ENCODE data around the gene COPS7B.
A peak's percentile ranks its signal among the peaks of the same experiment; 100 is the strongest.

The COPS7B gene

DNA sequence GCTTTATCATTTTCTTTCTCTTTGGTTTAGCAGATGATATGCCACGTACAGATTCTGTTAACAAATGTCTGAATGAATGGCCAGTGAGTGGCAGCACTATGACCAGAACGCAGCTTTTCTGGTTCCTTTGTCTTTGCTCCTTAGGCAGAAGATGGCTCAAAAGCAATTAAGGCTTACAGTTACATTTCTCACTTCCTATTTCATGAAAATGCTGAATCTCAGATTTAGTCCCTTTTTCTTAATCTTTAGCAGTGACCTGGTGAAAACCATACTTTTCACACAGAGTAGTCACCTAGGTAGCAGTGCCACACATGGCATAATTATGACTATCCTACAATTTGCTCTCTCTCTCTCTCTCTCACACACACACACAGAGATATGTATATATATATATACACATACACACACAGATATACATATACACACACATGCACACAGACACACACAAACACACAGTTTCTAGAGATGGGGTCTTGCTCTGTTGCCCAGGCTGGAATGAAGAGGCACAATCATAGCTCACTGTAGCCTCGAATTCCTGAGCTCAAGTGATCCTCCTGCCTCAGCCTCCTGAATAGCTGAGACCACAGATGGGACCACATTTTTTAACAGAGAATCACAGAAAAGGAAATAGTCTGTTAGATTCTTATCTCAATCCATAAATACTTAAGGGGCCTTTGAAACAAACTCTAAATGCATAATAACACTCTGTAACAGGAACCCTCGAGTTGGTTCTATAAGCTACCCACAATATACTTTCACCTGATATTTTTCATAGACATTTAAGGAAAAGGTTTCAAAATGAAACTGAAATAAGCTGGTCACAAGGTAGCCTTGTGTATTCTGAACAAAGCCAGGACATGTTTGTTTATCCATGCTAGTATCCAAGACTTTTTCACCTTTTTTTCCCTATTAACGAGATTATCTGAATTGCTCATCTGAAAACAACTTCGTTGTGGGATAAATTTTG lies 16.8 kb upstream of the COPS7B start:
- TF ChIP-seq TAF1 (IDR thresholded peaks at IDR 0.05; ENCODE audit: borderline replicate concordance, insufficient read depth, low read length): no peak
- TF ChIP-seq, protein P1, sequence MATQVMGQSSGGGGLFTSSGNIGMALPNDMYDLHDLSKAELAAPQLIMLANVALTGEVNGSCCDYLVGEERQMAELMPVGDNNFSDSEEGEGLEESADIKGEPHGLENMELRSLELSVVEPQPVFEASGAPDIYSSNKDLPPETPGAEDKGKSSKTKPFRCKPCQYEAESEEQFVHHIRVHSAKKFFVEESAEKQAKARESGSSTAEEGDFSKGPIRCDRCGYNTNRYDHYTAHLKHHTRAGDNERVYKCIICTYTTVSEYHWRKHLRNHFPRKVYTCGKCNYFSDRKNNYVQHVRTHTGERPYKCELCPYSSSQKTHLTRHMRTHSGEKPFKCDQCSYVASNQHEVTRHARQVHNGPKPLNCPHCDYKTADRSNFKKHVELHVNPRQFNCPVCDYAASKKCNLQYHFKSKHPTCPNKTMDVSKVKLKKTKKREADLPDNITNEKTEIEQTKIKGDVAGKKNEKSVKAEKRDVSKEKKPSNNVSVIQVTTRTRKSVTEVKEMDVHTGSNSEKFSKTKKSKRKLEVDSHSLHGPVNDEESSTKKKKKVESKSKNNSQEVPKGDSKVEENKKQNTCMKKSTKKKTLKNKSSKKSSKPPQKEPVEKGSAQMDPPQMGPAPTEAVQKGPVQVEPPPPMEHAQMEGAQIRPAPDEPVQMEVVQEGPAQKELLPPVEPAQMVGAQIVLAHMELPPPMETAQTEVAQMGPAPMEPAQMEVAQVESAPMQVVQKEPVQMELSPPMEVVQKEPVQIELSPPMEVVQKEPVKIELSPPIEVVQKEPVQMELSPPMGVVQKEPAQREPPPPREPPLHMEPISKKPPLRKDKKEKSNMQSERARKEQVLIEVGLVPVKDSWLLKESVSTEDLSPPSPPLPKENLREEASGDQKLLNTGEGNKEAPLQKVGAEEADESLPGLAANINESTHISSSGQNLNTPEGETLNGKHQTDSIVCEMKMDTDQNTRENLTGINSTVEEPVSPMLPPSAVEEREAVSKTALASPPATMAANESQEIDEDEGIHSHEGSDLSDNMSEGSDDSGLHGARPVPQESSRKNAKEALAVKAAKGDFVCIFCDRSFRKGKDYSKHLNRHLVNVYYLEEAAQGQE (IDR thresholded peaks at IDR 0.05; ENCODE audit: insufficient read depth in 1 of 2, low read depth in 2 of 2, low read length in 2 of 2): no peak
- TF ChIP-seq POLR2AphosphoS5 (IDR thresholded peaks at IDR 0.05; ENCODE audit: low read depth, low read length): no peak
- TF ChIP-seq SIN3A (IDR thresholded peaks at IDR 0.05; ENCODE audit: borderline replicate concordance, insufficient read depth, low read length): no peak
- TF ChIP-seq FOXP2 (optimal IDR thresholded peaks at IDR 0.05; ENCODE audit: borderline replicate concordance, extremely low read depth, extremely low read length, insufficient read depth): no peak

GRCh38 chr2:231780123-231780908 lies 5.9 kb upstream of the COPS7B start:
- no peak for TF ChIP-seq SIN3A (IDR thresholded peaks at IDR 0.05; ENCODE audit: borderline replicate concordance, insufficient read depth, low read length)
- TF ChIP-seq, protein P1 (IDR thresholded peaks at IDR 0.05; ENCODE audit: insufficient read depth in 1 of 2, low read depth in 2 of 2, low read length in 2 of 2): peak; percentile 75 to 89

- TF ChIP-seq TAF1 (IDR thresholded peaks at IDR 0.05; ENCODE audit: borderline replicate concordance, insufficient read depth, low read length) (peak; percentile 64), FOXP2 (optimal IDR thresholded peaks at IDR 0.05; ENCODE audit: borderline replicate concordance, extremely low read depth, extremely low read length, insufficient read depth) (peak; percentile 64), SIN3A (IDR thresholded peaks at IDR 0.05; ENCODE audit: borderline replicate concordance, insufficient read depth, low read length) (no peak), POLR2AphosphoS5 (IDR thresholded peaks at IDR 0.05; ENCODE audit: low read depth, low read length) (peak; percentile 80)
- TF ChIP-seq, protein P1 (IDR thresholded peaks at IDR 0.05; ENCODE audit: insufficient read depth in 1 of 2, low read depth in 2 of 2, low read length in 2 of 2): 0 out of 4 replicates have a peak, but pooled peaks of 1 of the 2 experiments have one; percentile 5
These were observed 5.1 kb upstream of the COPS7B start, which contains the start of gene PDE6D for GRCh38 chr2:231780909-231781797. Gene PDE6D, minus strand, starts transcription at chr2:231781282. Its CDS starts 168 bp downstream, at chr2:231781114.

- TF ChIP-seq FOXP2 (optimal IDR thresholded peaks at IDR 0.05; ENCODE audit: borderline replicate concordance, extremely low read depth, extremely low read length, insufficient read depth) (no peak), TAF1 (IDR thresholded peaks at IDR 0.05; ENCODE audit: borderline replicate concordance, insufficient read depth, low read length) (no peak), POLR2AphosphoS5 (IDR thresholded peaks at IDR 0.05; ENCODE audit: low read depth, low read length) (no peak), SIN3A (IDR thresholded peaks at IDR 0.05; ENCODE audit: borderline replicate concordance, insufficient read depth, low read length) (no peak)
- TF ChIP-seq, protein P1 (IDR thresholded peaks at IDR 0.05; ENCODE audit: insufficient read depth in 1 of 2, low read depth in 2 of 2, low read length in 2 of 2): no peak
These were observed 4.2 kb upstream of the COPS7B start for GRCh38 chr2:231781798-231782726.

Measured in PFSK-1 (cell line).